ENCODE measurements around the gene GRM7.

GRCh38 chr3:7788881-7789280, 928.0 kb downstream of the GRM7 start:
- TF ChIP-seq POLR2AphosphoS5 (IDR thresholded peaks at IDR 0.05; ENCODE audit: low read depth, low read length) = no peak
- TF ChIP-seq TAF1 (IDR thresholded peaks at IDR 0.05; ENCODE audit: borderline replicate concordance, insufficient read depth, low read length) = no peak
- TF ChIP-seq SIN3A (IDR thresholded peaks at IDR 0.05; ENCODE audit: borderline replicate concordance, insufficient read depth, low read length) = no peak

Data from PFSK-1 (cell line).